Mesendoderm (in vitro differentiated cells): ENCODE data around the gene OR5H6.
"Not testable (repeated sequence)": the region's sequence is repeated elsewhere in the genome, so short reads cannot be mapped to it uniquely, and the experiment has no call there.

Experiments
- DNase-seq: peaks from one replicate; pipeline ENCODE4 v3.0.0; 2013
- H2AK5ac ChIP-seq: 2 replicates; pipeline ENCODE4 v1.6.1; 2013; ENCODE audit warnings: low read length, inconsistent platforms
- H2BK120ac ChIP-seq: 2 replicates; pipeline ENCODE4 v1.6.1; 2013; ENCODE audit warnings: low read depth, mild to moderate bottlenecking, low read length, moderate library complexity, mixed read lengths
- H2BK15ac ChIP-seq: replicated peaks from 2 replicates; pipeline ENCODE4 v1.6.1; 2013; ENCODE audit warnings: low read depth, mild to moderate bottlenecking, moderate library complexity
- H2BK5ac ChIP-seq: 2 replicates; pipeline ENCODE4 v1.6.1; 2013; ENCODE audit warnings: low read length, inconsistent platforms
- H3K18ac ChIP-seq: 2 replicates; pipeline ENCODE4 v1.6.1; 2013; ENCODE audit warnings: mild to moderate bottlenecking, low read length, mixed read lengths
- H3K23ac ChIP-seq: one replicate; pipeline ENCODE4 v1.6.1; 2013; ENCODE audit warnings: low read length
- H3K27ac ChIP-seq: 2 replicates; pipeline ENCODE4 v1.5.1; 2013; ENCODE audit warnings: low read depth, mild to moderate bottlenecking, inconsistent platforms, low read length, moderate library complexity
- H3K27me3 ChIP-seq: 2 replicates; pipeline ENCODE4 v1.6.1; 2013; ENCODE audit warnings: low read length, control low read depth, mild to moderate bottlenecking, inconsistent platforms; ENCODE audit not compliant: insufficient read depth, poor library complexity
- H3K36me3 ChIP-seq: 2 replicates; pipeline ENCODE4 v1.6.1; 2013; ENCODE audit warnings: low read length, inconsistent platforms; ENCODE audit not compliant: control insufficient read depth, insufficient read depth
- H3K4ac ChIP-seq: one replicate; pipeline ENCODE4 v1.6.1; 2013; ENCODE audit warnings: low read depth, mild to moderate bottlenecking, low read length, moderate library complexity
- H3K4me1 ChIP-seq: 2 replicates; pipeline ENCODE4 v1.6.1; 2013; ENCODE audit warnings: low read depth, low read length, inconsistent platforms; ENCODE audit not compliant: control insufficient read depth
- H3K4me2 ChIP-seq: 2 replicates; pipeline ENCODE4 v1.6.1; 2013; ENCODE audit warnings: low read length
- H3K4me3 ChIP-seq: 2 replicates; pipeline ENCODE4 v1.5.1; 2013; ENCODE audit warnings: mild to moderate bottlenecking, low read length
- H3K56ac ChIP-seq: one replicate; pipeline ENCODE4 v1.6.1; 2013; ENCODE audit warnings: low read length
- H3K79me1 ChIP-seq: 2 replicates; pipeline ENCODE4 v1.6.1; 2013; ENCODE audit warnings: low read length, inconsistent platforms
- H3K79me2 ChIP-seq: 2 replicates; pipeline ENCODE4 v1.6.1; 2013; ENCODE audit warnings: mild to moderate bottlenecking, low read length; ENCODE audit not compliant: control insufficient read depth, insufficient read depth
- H3K9ac ChIP-seq: 2 replicates; pipeline ENCODE4 v1.6.1; 2013; ENCODE audit warnings: low read length, inconsistent platforms
- H4K5ac ChIP-seq: one replicate; pipeline ENCODE4 v1.6.1; 2013; ENCODE audit warnings: low read length
- H4K8ac ChIP-seq: one replicate; pipeline ENCODE4 v1.6.1; 2013; ENCODE audit warnings: low read depth, mild to moderate bottlenecking, control low read depth, low read length, moderate library complexity
- WGBS: extraction: QIAGEN DNeasy Blood & Tissue Kit; methylation state at CpG from one replicate; pipeline ENCODE4 v1.1.7; 2013; ENCODE audit warnings: low lambda C conversion rate, missing lambda C conversion rate; ENCODE audit not compliant: insufficient coverage; ENCODE audit errors: extremely low coverage; 5-methylcytosine and 5-hydroxymethylcytosine counted together

The OR5H6 gene

DNA sequence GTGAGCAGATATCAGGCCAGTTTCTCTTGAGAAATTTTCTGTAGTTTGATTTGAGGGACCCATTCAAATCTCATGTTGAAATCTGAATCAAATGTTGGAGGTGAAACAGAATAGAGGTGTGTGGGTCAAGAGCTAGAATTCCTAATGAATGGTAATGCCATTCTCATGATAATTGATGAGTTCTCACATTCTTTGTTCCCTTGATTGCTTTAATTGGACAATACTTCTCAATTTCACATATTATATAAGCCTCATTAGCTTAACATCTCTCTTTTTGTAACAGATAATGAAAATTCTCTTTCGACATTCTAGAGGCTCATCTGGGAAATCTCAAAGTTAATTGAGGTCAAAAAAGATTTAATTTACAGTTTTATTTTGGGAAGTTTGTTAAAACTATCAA is 21.9 kb upstream of the OR5H6 start:
- no peaks in the 10 kb centered on the region for H3K79me2 ChIP-seq
- H2AK5ac ChIP-seq = no peak overlapping the region
- WGBS = no CpG with 5 or more reads among the region's 1 CpG

DNA sequence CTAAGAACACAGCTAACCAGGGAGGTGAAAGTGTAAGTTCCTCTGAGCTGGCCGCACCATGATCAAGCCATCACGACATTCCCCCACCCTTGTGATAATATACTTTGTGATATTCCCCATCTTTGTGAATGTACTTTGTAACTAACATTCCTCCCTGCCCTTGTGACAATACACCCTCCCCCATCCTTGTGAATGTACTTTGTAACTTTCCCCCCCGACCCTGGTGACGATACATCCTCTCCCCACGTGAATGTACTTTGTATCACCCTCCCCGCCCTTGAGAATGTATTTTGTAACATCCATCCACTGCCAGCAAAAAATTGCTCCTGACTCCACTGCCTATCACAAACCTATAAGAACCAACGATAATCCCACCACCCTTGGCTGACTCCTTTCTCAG is 20.2 kb upstream of the OR5H6 start:
- Histone ChIP-seq H2BK5ac (no peak overlapping the region), H2AK5ac (no peak overlapping the region), H3K4me3 (no peak overlapping the region), H3K56ac (no peak overlapping the region), H3K27ac (no peak overlapping the region), H3K4ac (no peak overlapping the region), H2BK15ac (no peak overlapping the region), H3K23ac (no peak overlapping the region), H3K27me3 (no peaks in the 10 kb centered on the region), H3K4me1 (no peaks in the 10 kb centered on the region), H3K36me3 (no peaks in the 10 kb centered on the region), H2BK120ac (no peak overlapping the region), H3K18ac (no peak overlapping the region), H4K8ac (no peak overlapping the region), H3K79me2 (no peaks in the 10 kb centered on the region), H3K4me2 (no peak overlapping the region), H3K79me1 (no peaks in the 10 kb centered on the region), H3K9ac (no peak overlapping the region), H4K5ac (no peak overlapping the region)
- WGBS = no CpG with 5 or more reads among the region's 7 CpGs
- no peak for DNase-seq

More for the DNA sequence above, 21.9 kb upstream of the OR5H6 start:
- Histone ChIP-seq H3K36me3 (no peaks in the 10 kb centered on the region), H3K23ac (no peak overlapping the region), H3K27me3 (no peaks in the 10 kb centered on the region), H4K5ac (no peak overlapping the region), H3K4me1 (no peaks in the 10 kb centered on the region), H3K4ac (no peak overlapping the region), H2BK5ac (no peak overlapping the region), H3K79me1 (no peaks in the 10 kb centered on the region), H3K4me2 (no peak overlapping the region), H3K27ac (no peak overlapping the region), H3K9ac (no peak overlapping the region), H4K8ac (no peak overlapping the region), H3K4me3 (no peak overlapping the region), H3K18ac (no peak overlapping the region), H2BK120ac (no peak overlapping the region), H3K56ac (no peak overlapping the region), H2BK15ac (no peak overlapping the region)
- DNase-seq = no peak

DNA sequence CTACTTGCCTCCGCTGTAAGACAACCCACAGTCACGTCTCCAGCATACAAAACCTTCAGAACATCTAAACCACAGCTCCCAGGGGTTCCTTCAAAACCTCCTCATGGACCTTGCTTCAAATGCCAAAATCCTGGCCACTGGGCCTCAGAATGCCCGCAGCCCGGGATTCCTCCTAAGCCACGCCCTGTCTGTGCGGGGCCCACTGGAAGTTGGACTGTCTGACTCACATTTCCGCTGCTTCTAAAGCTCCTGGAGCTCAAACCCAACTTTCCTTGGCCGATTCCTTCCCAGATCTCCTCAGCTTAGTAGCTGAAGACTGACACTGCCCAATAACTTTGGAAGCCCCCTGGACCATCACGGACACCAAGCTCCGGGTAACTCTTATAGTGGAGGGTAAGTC is 17.9 kb upstream of the OR5H6 start:
- no peak overlapping the region for H3K27ac ChIP-seq
- H4K5ac ChIP-seq = no peak overlapping the region
- H3K18ac ChIP-seq = no peak overlapping the region
- no peak overlapping the region for H3K23ac ChIP-seq
- H3K4me3 ChIP-seq = no peak overlapping the region
- no peak overlapping the region for H3K4me2 ChIP-seq
- H3K4me1 ChIP-seq = no peaks in the 10 kb centered on the region
- no peak overlapping the region for H3K4ac ChIP-seq
- no peak overlapping the region for H2BK5ac ChIP-seq
- DNase-seq = no peak
- H2BK120ac ChIP-seq = no peak overlapping the region
- no peak overlapping the region for H2BK15ac ChIP-seq
- no peaks in the 10 kb centered on the region for H3K79me2 ChIP-seq
- WGBS = no CpG with 5 or more reads among the region's 10 CpGs
- no peaks in the 10 kb centered on the region for H3K36me3 ChIP-seq
- no peak overlapping the region for H2AK5ac ChIP-seq
- H3K9ac ChIP-seq = no peak overlapping the region
- no peak overlapping the region for H4K8ac ChIP-seq
- H3K79me1 ChIP-seq = no peaks in the 10 kb centered on the region
- no peaks in the 10 kb centered on the region for H3K27me3 ChIP-seq
- no peak overlapping the region for H3K56ac ChIP-seq

DNA sequence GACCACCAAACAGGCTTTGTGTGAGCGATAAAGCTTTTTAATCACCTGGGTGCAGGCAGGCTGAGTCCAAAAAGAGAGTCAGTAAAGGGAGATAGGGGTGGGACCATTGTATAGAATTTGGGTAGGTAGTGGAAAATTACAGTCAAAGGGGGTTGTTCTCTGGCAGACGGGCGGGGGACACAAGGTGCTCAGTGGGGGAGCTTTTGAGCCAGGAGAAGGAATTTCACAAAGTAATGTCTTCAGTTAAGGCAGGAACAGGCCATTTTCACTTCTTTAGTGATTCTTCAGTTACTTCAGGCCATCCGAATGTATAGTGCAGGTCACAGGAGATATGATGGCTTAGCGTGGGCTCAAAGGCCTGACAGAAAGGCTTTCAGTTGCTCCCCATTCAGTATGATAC is 8.0 kb upstream of the OR5H6 start:
- H3K27me3 ChIP-seq, H3K4me1 ChIP-seq, H2BK120ac ChIP-seq, H3K27ac ChIP-seq, H3K79me1 ChIP-seq, H2BK15ac ChIP-seq, H3K4ac ChIP-seq, H2BK5ac ChIP-seq, H2AK5ac ChIP-seq, H3K36me3 ChIP-seq, H3K4me2 ChIP-seq, H3K79me2 ChIP-seq, H3K18ac ChIP-seq, H3K23ac ChIP-seq, H3K9ac ChIP-seq, H4K8ac ChIP-seq, H4K5ac ChIP-seq, H3K4me3 ChIP-seq: not testable (repeated sequence)
- DNase-seq = peak; percentile 72
- H3K56ac ChIP-seq = peak overlapping the region; percentile 57
- no CpG with 5 or more reads among the region's 5 CpGs for WGBS

DNA sequence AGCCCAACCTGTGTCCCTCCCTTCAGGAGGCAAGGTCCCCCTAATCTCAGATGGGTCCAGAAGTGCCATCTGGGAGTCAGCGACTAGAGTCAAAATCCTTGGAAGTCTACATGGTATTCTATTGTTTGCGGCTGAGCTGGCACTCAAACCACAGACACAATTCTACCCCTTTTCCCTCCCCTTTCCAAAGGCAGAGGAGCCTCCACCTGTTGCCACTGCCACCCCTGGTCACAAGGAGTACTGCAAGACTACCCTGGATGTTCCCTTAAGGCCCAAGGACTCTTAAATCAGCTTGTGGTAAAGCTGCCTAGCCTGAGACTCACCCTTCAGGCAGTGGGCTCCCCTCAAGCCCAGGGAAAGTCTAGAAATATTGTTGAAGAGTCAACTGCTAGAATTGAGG is 4.3 kb upstream of the OR5H6 start:
- Histone ChIP-seq H3K18ac (no peak overlapping the region), H3K9ac (no peak overlapping the region), H2BK120ac (no peak overlapping the region), H2BK5ac (no peak overlapping the region), H3K27me3 (no peaks in the 10 kb centered on the region), H3K79me1 (no peaks in the 10 kb centered on the region), H3K79me2 (no peaks in the 10 kb centered on the region), H4K5ac (no peak overlapping the region), H3K36me3 (no peaks in the 10 kb centered on the region), H4K8ac (no peak overlapping the region), H3K4me2 (no peak overlapping the region), H3K4me3 (no peak overlapping the region), H2BK15ac (no peak overlapping the region), H3K4me1 (no peaks in the 10 kb centered on the region), H2AK5ac (peak overlapping the region; percentile 73), H3K27ac (no peak overlapping the region), H3K23ac (no peak overlapping the region), H3K4ac (peak overlapping the region; percentile 83), H3K56ac (no peak overlapping the region)
- DNase-seq = peak; percentile 54
- WGBS = no CpG with 5 or more reads among the region's 2 CpGs

DNA sequence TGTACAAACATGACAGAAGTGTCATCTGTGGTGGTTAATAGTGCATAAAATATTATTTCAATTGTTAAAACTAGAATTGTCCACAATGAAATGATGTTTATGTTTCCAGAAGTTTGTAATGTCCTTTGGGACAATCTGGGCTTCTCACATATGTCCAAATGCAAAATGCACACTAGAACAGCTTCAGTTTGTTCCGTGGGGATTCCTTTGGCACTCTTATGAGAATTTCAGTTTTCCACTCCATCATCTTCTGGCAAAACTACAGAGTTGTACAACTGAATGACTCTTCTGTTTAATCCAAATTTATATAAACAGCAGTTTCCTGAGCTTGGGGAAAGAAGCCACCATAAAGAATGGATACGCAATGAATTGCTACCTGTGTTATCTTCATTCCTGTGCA is 2.0 kb upstream of the OR5H6 start:
- DNase-seq = no peak
- Histone ChIP-seq H2BK120ac (no peak overlapping the region), H3K56ac (no peak overlapping the region), H2BK5ac (no peak overlapping the region), H3K9ac (no peak overlapping the region), H3K4me3 (no peak overlapping the region), H3K23ac (no peak overlapping the region), H3K4ac (no peak overlapping the region), H3K4me1 (no peaks in the 10 kb centered on the region), H2AK5ac (no peak overlapping the region), H4K5ac (no peak overlapping the region), H3K27me3 (no peaks in the 10 kb centered on the region), H2BK15ac (no peak overlapping the region), H3K79me2 (no peaks in the 10 kb centered on the region), H4K8ac (no peak overlapping the region), H3K27ac (no peak overlapping the region), H3K36me3 (no peaks in the 10 kb centered on the region), H3K79me1 (no peaks in the 10 kb centered on the region), H3K18ac (no peak overlapping the region), H3K4me2 (no peak overlapping the region)
- WGBS = no CpG with 5 or more reads among the region's 2 CpGs
